ENCODE results near the gene TCF15. TPM values are rescaled to one million over a fixed set of nuclear protein-coding genes. Genes with fewer than 3 reads are reported as not detected.
A peak's percentile ranks its signal among the peaks of the same experiment; 100 is the strongest.

Gene TCF15
- total RNA-seq, 1 donor = not detected

DNA sequence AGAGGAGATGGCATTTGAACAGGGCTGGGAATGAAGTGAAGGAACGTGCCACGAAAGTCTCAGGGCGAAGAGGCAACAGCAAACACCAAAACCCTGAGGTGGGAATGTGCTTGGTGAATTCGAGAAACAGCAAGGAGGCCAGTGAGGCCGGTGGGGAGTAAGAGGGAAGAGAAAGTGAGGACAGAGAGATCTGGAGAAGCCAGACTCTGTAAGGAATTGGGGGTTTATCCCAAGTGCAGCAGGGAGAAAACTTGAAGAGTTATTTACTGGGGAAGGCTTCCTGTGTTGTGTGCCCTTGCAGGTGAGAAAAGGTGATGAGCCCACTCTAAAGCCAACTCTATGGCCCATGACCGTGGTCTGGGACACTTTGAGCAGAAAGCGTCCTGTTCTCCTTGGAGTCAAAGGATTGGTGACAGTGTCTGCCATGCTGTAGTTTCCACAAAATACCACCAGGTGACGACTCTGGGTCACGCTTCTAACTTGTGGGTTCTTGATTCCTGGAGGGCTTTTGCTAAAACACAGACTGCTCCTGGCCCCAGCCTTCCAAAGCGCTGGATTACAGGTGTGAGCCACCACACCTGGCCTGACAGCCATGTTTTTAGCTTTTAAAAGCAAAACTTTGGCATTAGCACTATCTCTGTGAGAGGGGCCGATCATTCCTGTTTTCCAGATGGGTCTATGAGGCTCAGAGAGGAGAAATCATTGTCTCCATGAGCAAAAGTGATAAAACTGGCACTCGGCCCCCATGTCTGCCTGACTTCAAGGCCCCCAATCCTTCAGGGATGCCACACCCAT lies 48.5 kb downstream of the TCF15 start:
- TF ChIP-seq, protein P1, sequence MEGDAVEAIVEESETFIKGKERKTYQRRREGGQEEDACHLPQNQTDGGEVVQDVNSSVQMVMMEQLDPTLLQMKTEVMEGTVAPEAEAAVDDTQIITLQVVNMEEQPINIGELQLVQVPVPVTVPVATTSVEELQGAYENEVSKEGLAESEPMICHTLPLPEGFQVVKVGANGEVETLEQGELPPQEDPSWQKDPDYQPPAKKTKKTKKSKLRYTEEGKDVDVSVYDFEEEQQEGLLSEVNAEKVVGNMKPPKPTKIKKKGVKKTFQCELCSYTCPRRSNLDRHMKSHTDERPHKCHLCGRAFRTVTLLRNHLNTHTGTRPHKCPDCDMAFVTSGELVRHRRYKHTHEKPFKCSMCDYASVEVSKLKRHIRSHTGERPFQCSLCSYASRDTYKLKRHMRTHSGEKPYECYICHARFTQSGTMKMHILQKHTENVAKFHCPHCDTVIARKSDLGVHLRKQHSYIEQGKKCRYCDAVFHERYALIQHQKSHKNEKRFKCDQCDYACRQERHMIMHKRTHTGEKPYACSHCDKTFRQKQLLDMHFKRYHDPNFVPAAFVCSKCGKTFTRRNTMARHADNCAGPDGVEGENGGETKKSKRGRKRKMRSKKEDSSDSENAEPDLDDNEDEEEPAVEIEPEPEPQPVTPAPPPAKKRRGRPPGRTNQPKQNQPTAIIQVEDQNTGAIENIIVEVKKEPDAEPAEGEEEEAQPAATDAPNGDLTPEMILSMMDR (IDR thresholded peaks at IDR 0.05; ENCODE audit: insufficient read depth, low read depth, low read length) = peak; percentile 99
- DNase-seq (ENCODE audit: low read depth) = peak; percentile 68

DNA sequence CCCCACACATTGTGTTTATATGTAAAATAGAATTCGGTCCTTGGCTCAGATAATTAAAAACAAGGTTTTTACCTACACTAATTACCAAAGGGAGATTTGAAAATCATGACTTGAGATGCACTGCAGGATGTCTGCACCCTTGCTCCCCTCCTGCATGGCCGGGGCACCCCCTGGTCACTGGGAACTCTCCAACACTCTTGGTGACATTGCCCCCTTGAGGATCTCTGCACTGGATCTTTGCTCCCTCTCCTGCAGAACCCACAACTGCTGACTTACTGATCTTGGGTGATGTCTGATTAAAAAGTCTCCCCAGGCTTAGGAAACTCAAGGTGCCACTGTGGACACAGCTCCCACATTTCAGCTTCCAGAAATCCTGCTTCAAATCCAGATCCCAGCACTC lies 49.4 kb downstream of the TCF15 start:
- TF ChIP-seq, protein P1 (IDR thresholded peaks at IDR 0.05; ENCODE audit: insufficient read depth, low read depth, low read length) = no peak
- DNase-seq (ENCODE audit: low read depth) = no peak
- H3K4me3 ChIP-seq (ENCODE audit: low read depth, low read length) = no peak overlapping the region

More for the DNA sequence above, 48.5 kb downstream of the TCF15 start:
- H3K4me3 ChIP-seq (ENCODE audit: low read depth, low read length) = no peak overlapping the region

- H3K4me3 ChIP-seq (ENCODE audit: low read depth, low read length) = no peak overlapping the region
Measured at GRCh38 chr20:558117-558516, 52.0 kb downstream of the TCF15 start.

DNA sequence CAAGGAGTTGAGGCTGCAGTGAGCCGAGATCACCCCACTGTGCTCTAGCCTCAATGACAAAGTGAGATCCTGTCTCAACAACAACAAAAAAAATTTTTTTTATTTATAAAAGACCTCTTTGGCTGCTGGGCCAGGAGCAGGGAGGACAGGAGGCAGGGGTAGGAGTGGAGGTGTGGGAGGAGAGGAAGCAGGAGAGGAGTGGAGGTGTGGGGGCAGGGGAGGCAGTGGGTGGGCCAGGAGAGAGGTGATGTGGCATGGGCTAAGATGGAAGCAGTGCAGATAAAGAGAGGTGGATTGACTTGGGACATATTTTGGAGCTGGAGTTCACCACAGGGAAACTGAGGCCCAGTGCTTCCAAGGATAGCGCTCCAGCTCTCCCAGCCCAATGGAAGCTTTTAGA lies 53.1 kb downstream of the TCF15 start:
- no peak for DNase-seq (ENCODE audit: low read depth)
- no peak overlapping the region for H3K4me3 ChIP-seq (ENCODE audit: low read depth, low read length)
- TF ChIP-seq, protein P1 (IDR thresholded peaks at IDR 0.05; ENCODE audit: insufficient read depth, low read depth, low read length) = no peak

More at GRCh38 chr20:558117-558516, 52.0 kb downstream of the TCF15 start:
- TF ChIP-seq, protein P1 (IDR thresholded peaks at IDR 0.05; ENCODE audit: insufficient read depth, low read depth, low read length) = no peak
- DNase-seq (ENCODE audit: low read depth) = no peak

DNA sequence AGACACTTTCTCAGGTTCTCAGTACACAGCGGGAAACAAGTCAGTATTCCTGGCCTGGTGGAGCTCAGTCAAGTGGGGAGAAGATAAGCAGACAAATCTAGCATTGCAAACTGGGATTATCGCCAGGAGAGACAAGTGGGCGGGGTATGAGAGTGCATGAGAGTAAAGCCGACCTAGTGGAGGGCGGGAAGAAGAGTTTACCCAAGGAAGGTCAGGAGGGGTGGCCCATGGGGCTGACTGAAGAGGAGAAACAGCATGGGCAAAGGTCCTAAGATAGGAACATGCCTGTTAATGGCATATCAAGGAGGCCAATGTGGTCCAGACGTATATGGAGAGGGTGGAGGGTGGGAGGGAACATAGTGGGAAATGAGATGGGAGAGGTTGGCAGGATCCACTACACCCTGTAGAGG lies 54.1 kb downstream of the TCF15 start:
- TF ChIP-seq, protein P1 (IDR thresholded peaks at IDR 0.05; ENCODE audit: insufficient read depth, low read depth, low read length) = no peak
- H3K4me3 ChIP-seq (ENCODE audit: low read depth, low read length) = no peak overlapping the region
- no peak for DNase-seq (ENCODE audit: low read depth)

Other genes starting within 250 kb of the TCF15 start
- gene TRIB3, start 229.5 kb downstream of the TCF15 start, total RNA-seq = 36.7 and 100 TPM in 2 replicates
- gene RBCK1, start 202.0 kb downstream of the TCF15 start, total RNA-seq = 59.2 and 78.0 TPM in 2 replicates
- gene TBC1D20, start 147.8 kb downstream of the TCF15 start, total RNA-seq = 40.3 and 42.3 TPM in 2 replicates
- 79.2 and 117 TPM in 2 replicates for gene CSNK2A1, start 66.5 kb downstream of the TCF15 start, total RNA-seq
- 32.9 and 35.4 TPM in 2 replicates for gene SRXN1, start 42.9 kb upstream of the TCF15 start, total RNA-seq
- not detected in 2 replicates for gene SCRT2, start 65.5 kb upstream of the TCF15 start, total RNA-seq
- gene SLC52A3, start 158.2 kb upstream of the TCF15 start, total RNA-seq = not detected in 2 replicates
- gene FAM110A, start 223.4 kb upstream of the TCF15 start, total RNA-seq = 4.2 and 5.2 TPM in 2 replicates